ENCODE data around the gene CAB39L.

CAB39L gene

GRCh38 chr13:49287995-49288394 lies 155.9 kb downstream of the CAB39L start:
- H4K8ac ChIP-seq (ENCODE audit: low read depth, low read length), result no peak overlapping the region
- no peak overlapping the region for H3K18ac ChIP-seq (ENCODE audit: low read length)
- no peak overlapping the region for H3K23ac ChIP-seq (ENCODE audit: low read length)
- no peak overlapping the region for H4K91ac ChIP-seq (ENCODE audit: low read depth, low read length)
- H3K4me2 ChIP-seq (ENCODE audit: low read length), result no peak overlapping the region
- no peak overlapping the region for H2BK12ac ChIP-seq (ENCODE audit: low read length)
- no peak overlapping the region for H3K9ac ChIP-seq (ENCODE audit: low read length)
- H3K4ac ChIP-seq (ENCODE audit: low read depth, low read length), result no peak overlapping the region
- no peaks in the 10 kb centered on the region for H3K79me1 ChIP-seq (ENCODE audit: low read length)
- H2AFZ ChIP-seq (ENCODE audit: insufficient read depth, low read length, poor library complexity), result no peak overlapping the region
- H4K12ac ChIP-seq (ENCODE audit: low read depth, low read length), result no peak overlapping the region
- no CpG with 5 or more reads among the region's 1 CpG for WGBS (ENCODE audit: extremely low coverage, insufficient coverage, insufficient read length)
- H3K79me2 ChIP-seq (ENCODE audit: control insufficient read depth, insufficient read depth, low read length, poor library complexity), result no peaks in the 10 kb centered on the region
- H3K14ac ChIP-seq (ENCODE audit: low read length), result no peak overlapping the region
- no peak overlapping the region for H3K27ac ChIP-seq (ENCODE audit: low read depth, low read length)
- no peak for DNase-seq
- H3K36me3 ChIP-seq (ENCODE audit: control insufficient read depth in 1 of 2, insufficient read depth in 2 of 2, low read length in 2 of 2), result no peaks in the 10 kb centered on the region
- no peaks in the 10 kb centered on the region for H3K4me1 ChIP-seq (ENCODE audit: control insufficient read depth in 1 of 2, insufficient read depth in 2 of 2, low read length in 2 of 2)
- H2BK5ac ChIP-seq (ENCODE audit: low read depth, low read length, poor library complexity), result no peak overlapping the region
- H2BK120ac ChIP-seq (ENCODE audit: insufficient read depth, low read length, poor library complexity), result no peak overlapping the region
- H2AK5ac ChIP-seq (ENCODE audit: low read length), result no peak overlapping the region
- H3K4me3 ChIP-seq (ENCODE audit: low read depth, low read length), result no peak overlapping the region
- no peaks in the 10 kb centered on the region for H3K27me3 ChIP-seq (ENCODE audit: insufficient read depth, low read length)
- H3K9me3 ChIP-seq (ENCODE audit: insufficient read depth, low read depth, low read length), result no peaks in the 10 kb centered on the region

GRCh38 chr13:49279885-49280284 lies 164.0 kb downstream of the CAB39L start:
- H3K79me1 ChIP-seq (ENCODE audit: low read length), result no peaks in the 10 kb centered on the region
- no peak overlapping the region for H3K14ac ChIP-seq (ENCODE audit: low read length)
- H3K4ac ChIP-seq (ENCODE audit: low read depth, low read length), result no peak overlapping the region
- H2BK12ac ChIP-seq (ENCODE audit: low read length), result no peak overlapping the region
- H3K4me1 ChIP-seq (ENCODE audit: control insufficient read depth in 1 of 2, insufficient read depth in 2 of 2, low read length in 2 of 2), result no peaks in the 10 kb centered on the region
- no peak overlapping the region for H2AK5ac ChIP-seq (ENCODE audit: low read length)
- H4K12ac ChIP-seq (ENCODE audit: low read depth, low read length), result no peak overlapping the region
- no peaks in the 10 kb centered on the region for H3K36me3 ChIP-seq (ENCODE audit: control insufficient read depth in 1 of 2, insufficient read depth in 2 of 2, low read length in 2 of 2)
- H3K27ac ChIP-seq (ENCODE audit: low read depth, low read length), result no peak overlapping the region
- H3K4me3 ChIP-seq (ENCODE audit: low read depth, low read length), result no peak overlapping the region
- no peak overlapping the region for H3K9ac ChIP-seq (ENCODE audit: low read length)
- no peak for DNase-seq
- no peak overlapping the region for H3K23ac ChIP-seq (ENCODE audit: low read length)
- no peaks in the 10 kb centered on the region for H3K27me3 ChIP-seq (ENCODE audit: insufficient read depth, low read length)
- no peak overlapping the region for H3K18ac ChIP-seq (ENCODE audit: low read length)
- H3K79me2 ChIP-seq (ENCODE audit: control insufficient read depth, insufficient read depth, low read length, poor library complexity), result no peaks in the 10 kb centered on the region
- H2BK120ac ChIP-seq (ENCODE audit: insufficient read depth, low read length, poor library complexity), result no peak overlapping the region
- H4K8ac ChIP-seq (ENCODE audit: low read depth, low read length), result no peak overlapping the region
- H3K4me2 ChIP-seq (ENCODE audit: low read length), result no peak overlapping the region
- no peak overlapping the region for H2AFZ ChIP-seq (ENCODE audit: insufficient read depth, low read length, poor library complexity)
- no peak overlapping the region for H4K91ac ChIP-seq (ENCODE audit: low read depth, low read length)
- H2BK5ac ChIP-seq (ENCODE audit: low read depth, low read length, poor library complexity), result no peak overlapping the region
- H3K9me3 ChIP-seq (ENCODE audit: insufficient read depth, low read depth, low read length), result no peaks in the 10 kb centered on the region

DNA sequence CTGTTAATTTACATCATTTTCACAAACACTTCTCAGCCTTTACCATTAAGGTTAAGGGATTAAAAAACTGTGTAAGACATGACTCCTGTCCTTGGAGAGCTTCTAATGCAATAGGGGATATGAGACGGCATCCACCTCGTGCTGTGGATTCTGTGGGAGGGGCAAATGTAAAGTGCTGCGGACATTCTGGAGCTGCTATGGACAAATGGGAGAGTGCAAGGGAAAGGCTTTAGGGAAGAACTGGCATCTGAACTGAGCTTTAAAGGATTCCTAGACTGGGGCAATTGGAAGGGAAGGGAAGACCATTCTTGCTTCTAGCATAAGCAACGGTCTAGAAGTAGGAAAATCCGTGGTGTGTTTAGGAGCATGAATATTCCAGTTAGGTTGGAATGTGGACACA lies 164.8 kb downstream of the CAB39L start:
- no peak overlapping the region for H3K18ac ChIP-seq (ENCODE audit: low read length)
- no peak overlapping the region for H3K4ac ChIP-seq (ENCODE audit: low read depth, low read length)
- no peak overlapping the region for H3K27ac ChIP-seq (ENCODE audit: low read depth, low read length)
- no peak overlapping the region for H3K14ac ChIP-seq (ENCODE audit: low read length)
- no peak overlapping the region for H2AK5ac ChIP-seq (ENCODE audit: low read length)
- no peak overlapping the region for H2BK120ac ChIP-seq (ENCODE audit: insufficient read depth, low read length, poor library complexity)
- H3K9me3 ChIP-seq (ENCODE audit: insufficient read depth, low read depth, low read length), result no peaks in the 10 kb centered on the region
- WGBS (ENCODE audit: extremely low coverage, insufficient coverage, insufficient read length), result no CpG with 5 or more reads among the region's 5 CpGs
- no peaks in the 10 kb centered on the region for H3K4me1 ChIP-seq (ENCODE audit: control insufficient read depth in 1 of 2, insufficient read depth in 2 of 2, low read length in 2 of 2)
- DNase-seq, result no peak
- H4K91ac ChIP-seq (ENCODE audit: low read depth, low read length), result no peak overlapping the region
- no peak overlapping the region for H3K9ac ChIP-seq (ENCODE audit: low read length)
- no peak overlapping the region for H2AFZ ChIP-seq (ENCODE audit: insufficient read depth, low read length, poor library complexity)
- H3K4me2 ChIP-seq (ENCODE audit: low read length), result no peak overlapping the region
- no peak overlapping the region for H3K4me3 ChIP-seq (ENCODE audit: low read depth, low read length)
- H2BK12ac ChIP-seq (ENCODE audit: low read length), result no peak overlapping the region
- H4K12ac ChIP-seq (ENCODE audit: low read depth, low read length), result no peak overlapping the region
- no peak overlapping the region for H2BK5ac ChIP-seq (ENCODE audit: low read depth, low read length, poor library complexity)
- H3K79me1 ChIP-seq (ENCODE audit: low read length), result no peaks in the 10 kb centered on the region
- no peaks in the 10 kb centered on the region for H3K36me3 ChIP-seq (ENCODE audit: control insufficient read depth in 1 of 2, insufficient read depth in 2 of 2, low read length in 2 of 2)
- no peaks in the 10 kb centered on the region for H3K27me3 ChIP-seq (ENCODE audit: insufficient read depth, low read length)
- H4K8ac ChIP-seq (ENCODE audit: low read depth, low read length), result no peak overlapping the region
- no peak overlapping the region for H3K23ac ChIP-seq (ENCODE audit: low read length)
- H3K79me2 ChIP-seq (ENCODE audit: control insufficient read depth, insufficient read depth, low read length, poor library complexity), result no peaks in the 10 kb centered on the region

- Histone ChIP-seq H2BK120ac (ENCODE audit: insufficient read depth, low read length, poor library complexity) (no peak overlapping the region), H3K4me1 (ENCODE audit: control insufficient read depth in 1 of 2, insufficient read depth in 2 of 2, low read length in 2 of 2) (no peaks in the 10 kb centered on the region), H3K14ac (ENCODE audit: low read length) (no peak overlapping the region), H3K18ac (ENCODE audit: low read length) (no peak overlapping the region), H3K4ac (ENCODE audit: low read depth, low read length) (no peak overlapping the region), H2BK5ac (ENCODE audit: low read depth, low read length, poor library complexity) (no peak overlapping the region), H2AK5ac (ENCODE audit: low read length) (no peak overlapping the region), H2BK12ac (ENCODE audit: low read length) (no peak overlapping the region), H4K8ac (ENCODE audit: low read depth, low read length) (no peak overlapping the region), H3K27ac (ENCODE audit: low read depth, low read length) (no peak overlapping the region), H3K9me3 (ENCODE audit: insufficient read depth, low read depth, low read length) (no peaks in the 10 kb centered on the region), H4K12ac (ENCODE audit: low read depth, low read length) (no peak overlapping the region), H3K4me3 (ENCODE audit: low read depth, low read length) (no peak overlapping the region), H3K79me2 (ENCODE audit: control insufficient read depth, insufficient read depth, low read length, poor library complexity) (no peaks in the 10 kb centered on the region), H2AFZ (ENCODE audit: insufficient read depth, low read length, poor library complexity) (no peak overlapping the region), H3K36me3 (ENCODE audit: control insufficient read depth in 1 of 2, insufficient read depth in 2 of 2, low read length in 2 of 2) (no peaks in the 10 kb centered on the region), H3K23ac (ENCODE audit: low read length) (no peak overlapping the region), H4K91ac (ENCODE audit: low read depth, low read length) (no peak overlapping the region), H3K27me3 (ENCODE audit: insufficient read depth, low read length) (no peaks in the 10 kb centered on the region), H3K4me2 (ENCODE audit: low read length) (no peak overlapping the region), H3K9ac (ENCODE audit: low read length) (no peak overlapping the region), H3K79me1 (ENCODE audit: low read length) (no peaks in the 10 kb centered on the region)
- no peak for DNase-seq
- no CpG with 5 or more reads among the region's 2 CpGs for WGBS (ENCODE audit: extremely low coverage, insufficient coverage, insufficient read length)
Observed at GRCh38 chr13:49278211-49278610, 165.7 kb downstream of the CAB39L start.

DNA sequence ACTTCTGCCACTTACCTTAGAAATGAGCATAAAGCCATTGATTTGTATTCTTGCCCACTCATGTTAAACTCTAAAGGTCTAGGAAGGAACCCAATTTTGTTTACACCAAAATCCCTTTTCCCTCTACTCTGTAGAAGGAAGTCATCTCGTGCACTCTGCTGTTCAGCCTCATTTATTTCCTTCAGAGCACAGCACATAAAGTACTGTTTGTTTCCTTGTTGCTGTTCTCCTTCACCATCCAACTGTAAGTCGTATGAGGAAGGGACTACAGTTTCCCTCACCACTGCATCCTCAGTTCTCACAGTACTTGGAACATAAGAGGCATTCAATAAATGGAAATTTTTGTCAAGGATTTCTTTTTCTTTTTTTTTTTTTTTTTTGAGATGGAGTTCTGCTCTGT lies 171.6 kb downstream of the CAB39L start:
- H2BK120ac ChIP-seq (ENCODE audit: insufficient read depth, low read length, poor library complexity), result no peak overlapping the region

More for the DNA sequence above, 171.6 kb downstream of the CAB39L start:
- no CpG with 5 or more reads among the region's 2 CpGs for WGBS (ENCODE audit: extremely low coverage, insufficient coverage, insufficient read length)
- Histone ChIP-seq H2BK5ac (ENCODE audit: low read depth, low read length, poor library complexity) (no peak overlapping the region), H3K4me3 (ENCODE audit: low read depth, low read length) (no peak overlapping the region), H3K9me3 (ENCODE audit: insufficient read depth, low read depth, low read length) (no peaks in the 10 kb centered on the region), H3K4me2 (ENCODE audit: low read length) (no peak overlapping the region), H2AFZ (ENCODE audit: insufficient read depth, low read length, poor library complexity) (no peak overlapping the region), H3K14ac (ENCODE audit: low read length) (no peak overlapping the region), H3K23ac (ENCODE audit: low read length) (no peak overlapping the region), H4K12ac (ENCODE audit: low read depth, low read length) (no peak overlapping the region), H3K27ac (ENCODE audit: low read depth, low read length) (no peak overlapping the region), H3K79me2 (ENCODE audit: control insufficient read depth, insufficient read depth, low read length, poor library complexity) (no peaks in the 10 kb centered on the region), H3K27me3 (ENCODE audit: insufficient read depth, low read length) (no peaks in the 10 kb centered on the region), H2AK5ac (ENCODE audit: low read length) (no peak overlapping the region), H3K18ac (ENCODE audit: low read length) (no peak overlapping the region), H2BK12ac (ENCODE audit: low read length) (no peak overlapping the region), H3K4me1 (ENCODE audit: control insufficient read depth in 1 of 2, insufficient read depth in 2 of 2, low read length in 2 of 2) (no peaks in the 10 kb centered on the region), H4K91ac (ENCODE audit: low read depth, low read length) (no peak overlapping the region), H3K9ac (ENCODE audit: low read length) (no peak overlapping the region), H3K36me3 (ENCODE audit: control insufficient read depth in 1 of 2, insufficient read depth in 2 of 2, low read length in 2 of 2) (no peaks in the 10 kb centered on the region), H3K4ac (ENCODE audit: low read depth, low read length) (no peak overlapping the region), H4K8ac (ENCODE audit: low read depth, low read length) (no peak overlapping the region), H3K79me1 (ENCODE audit: low read length) (no peaks in the 10 kb centered on the region)
- no peak for DNase-seq

Measured in trophoblast cell (in vitro differentiated cells and primary cell).